SK-N-SH (cell line): Measurements from ENCODE around the gene CTBP2. TPM values are rescaled to one million over a fixed set of nuclear protein-coding genes. Genes with fewer than 3 reads are reported as not detected.

ENCODE experiments used
- CTCF ChIA-PET: fragments of 300-600, 350-600 bp; formaldehyde crosslinking; extraction: SDS; loops from one replicate; lab custom pipeline; 2021; lab: Yijun Ruan, JAX
- POLR2A ChIA-PET: fragments of 350-600 bp; sonication (Branson Sonifier 250); formaldehyde crosslinking; extraction: SDS; loops from one replicate; lab custom pipeline; 2020; ENCODE audit warnings: antibody characterized with exemption, inconsistent platforms; lab: Yijun Ruan, JAX
- DNase-seq: peaks from one replicate; pipeline ENCODE4 v3.0.0; 2012
- H2AFZ ChIP-seq: fragments of 200-600 bp; sonication (generic); 2 replicates; pipeline ENCODE4 v1.8.1; 2016; ENCODE audit warnings: antibody characterized with exemption, mild to moderate bottlenecking, low read depth
- H3F3A ChIP-seq: fragments of 200-600 bp; sonication (generic); replicated peaks from 2 replicates; pipeline ENCODE3; 2016; ENCODE audit warnings: antibody characterized with exemption, mild to moderate bottlenecking; ENCODE audit not compliant: insufficient read depth
- H3K27ac ChIP-seq, 2 experiments: fragments of 200-500 bp in 1 of 2; fragments of 200-600 bp in 1 of 2; sonication (Bioruptor generic) in 1 of 2; sonication (generic), shearing (Covaris generic) in 1 of 2; 2 replicates each; pipeline versions ENCODE4 v1.5.1 to v1.6.1; 2014 to 2016; ENCODE audit warnings: low read depth in 2 of 2, inconsistent platforms in 1 of 2, low read length in 1 of 2, mild to moderate bottlenecking in 1 of 2, mixed read lengths in 1 of 2
- H3K27me3 ChIP-seq: fragments of 200-600 bp; sonication (generic), shearing (Covaris generic); 2 replicates; pipeline ENCODE4 v1.6.1; 2016; ENCODE audit warnings: mixed run types; ENCODE audit not compliant: insufficient read depth
- H3K36me3 ChIP-seq, 2 experiments: fragments of 200-500 bp in 1 of 2; fragments of 200-600 bp in 1 of 2; sonication (Bioruptor generic) in 1 of 2; sonication (generic) in 1 of 2; replicated peaks in 1 of 2; 2 replicates each; pipeline versions ENCODE3 to v1.5.1; 2014 to 2016; ENCODE audit warnings: low read length in 1 of 2, mild to moderate bottlenecking in 1 of 2; ENCODE audit not compliant: insufficient read depth in 2 of 2, control insufficient read depth in 1 of 2
- H3K4me1 ChIP-seq, 2 experiments: fragments of 200-500 bp in 1 of 2; fragments of 200-600 bp in 1 of 2; sonication (Bioruptor generic) in 1 of 2; sonication (generic), shearing (Covaris generic) in 1 of 2; 2 replicates each; pipeline versions ENCODE4 v1.5.1 to v1.6.1; 2014 to 2016; ENCODE audit warnings: low read depth in 1 of 2, low read length in 1 of 2, mixed run types in 1 of 2; ENCODE audit not compliant: insufficient read depth in 2 of 2, control insufficient read depth in 1 of 2
- H3K4me2 ChIP-seq: fragments of 200-600 bp; sonication (generic), shearing (Covaris generic); 2 replicates; pipeline ENCODE4 v1.6.1; 2017; ENCODE audit warnings: mixed run types
- H3K4me3 ChIP-seq, 2 experiments: fragments of 200-500 bp in 1 of 2; fragments of 200-600 bp in 1 of 2; sonication (Bioruptor generic) in 1 of 2; sonication (generic), shearing (Covaris generic) in 1 of 2; 2 replicates each; pipeline versions ENCODE4 v1.5.1 to v1.8.1; 2014 to 2016; ENCODE audit warnings: low read depth in 2 of 2, inconsistent platforms in 1 of 2, low read length in 1 of 2, mild to moderate bottlenecking in 1 of 2, mixed read lengths in 1 of 2, moderate library complexity in 1 of 2
- H3K79me2 ChIP-seq: fragments of 200-600 bp; sonication (generic); 2 replicates; pipeline ENCODE4 v1.8.1; 2017; ENCODE audit warnings: mild to moderate bottlenecking; ENCODE audit not compliant: insufficient read depth
- H3K9ac ChIP-seq: fragments of 200-600 bp; sonication (generic); 2 replicates; pipeline ENCODE4 v1.6.1; 2017; ENCODE audit warnings: mixed run types
- H3K9me2 ChIP-seq: fragments of 200-600 bp; sonication (generic); 2 replicates; pipeline ENCODE4 v1.6.1; 2017; ENCODE audit warnings: mixed run types
- H3K9me3 ChIP-seq: fragments of 200-600 bp; sonication (generic); 2 replicates; pipeline ENCODE4 v1.6.1; 2017; ENCODE audit warnings: mixed run types, mild to moderate bottlenecking, moderate library complexity
- H4K20me1 ChIP-seq: fragments of 200-600 bp; sonication (generic); 2 replicates; pipeline ENCODE4 v1.6.1; 2017; ENCODE audit warnings: mild to moderate bottlenecking, mixed run types; ENCODE audit not compliant: insufficient read depth
- ELF1 ChIP-seq: IDR thresholded peaks from 2 replicates; pipeline ENCODE4 v1.4.0; 2012
- EZH2phosphoT487 ChIP-seq: fragments of 200-600 bp; sonication (generic); IDR thresholded peaks from 2 replicates; pipeline ENCODE4 v1.6.1; 2017; ENCODE audit warnings: low read depth, mixed run types, mild to moderate bottlenecking, antibody characterized with exemption, moderate library complexity, borderline replicate concordance
- FOSL2 ChIP-seq: IDR thresholded peaks from 2 replicates; pipeline ENCODE4 v1.4.0; 2012; ENCODE audit warnings: low read depth, mild to moderate bottlenecking, moderate library complexity, borderline replicate concordance
- FOXJ3 ChIP-seq: sonication (generic); formaldehyde crosslinking; IDR thresholded peaks from 2 replicates; pipeline ENCODE4 v1.5.1; 2020; ENCODE audit warnings: mild to moderate bottlenecking, missing genetic modification reagents
- GABPA ChIP-seq: IDR thresholded peaks from 2 replicates; pipeline ENCODE4 v1.4.0; 2012; ENCODE audit warnings: low read depth, mild to moderate bottlenecking
- MAX ChIP-seq: IDR thresholded peaks from 2 replicates; pipeline ENCODE4 v1.4.0; 2012; ENCODE audit warnings: low read depth
- MEF2A ChIP-seq: IDR thresholded peaks from 2 replicates; pipeline ENCODE4 v1.4.0; 2012; ENCODE audit warnings: low read depth, borderline replicate concordance
- REST ChIP-seq: IDR thresholded peaks from 2 replicates; pipeline ENCODE4 v1.6.1; 2012; ENCODE audit warnings: mild to moderate bottlenecking, low read depth, low read length, moderate library complexity
- RXRA ChIP-seq: IDR thresholded peaks from 2 replicates; pipeline ENCODE4 v1.4.0; 2012; ENCODE audit warnings: low read depth, mild to moderate bottlenecking, borderline replicate concordance
- TAF1 ChIP-seq: IDR thresholded peaks from 2 replicates; pipeline ENCODE4 v1.6.1; 2012; ENCODE audit warnings: low read depth, mild to moderate bottlenecking, low read length, moderate library complexity, borderline replicate concordance
- USF1 ChIP-seq: IDR thresholded peaks from 2 replicates; pipeline ENCODE4 v1.4.0; 2012; ENCODE audit warnings: low read depth, borderline replicate concordance
- YY1 ChIP-seq: IDR thresholded peaks from 2 replicates; pipeline ENCODE4 v1.4.0; 2012; ENCODE audit warnings: low read depth, mild to moderate bottlenecking
- WGBS: methylation state at CpG from one replicate; pipeline ENCODE4 v1.1.6; 2017; ENCODE audit warnings: low lambda C conversion rate; 5-methylcytosine and 5-hydroxymethylcytosine counted together
- polyA plus RNA-seq, 3 experiments: library from polyadenylated mRNA; depleted of rRNA; stranded (reverse); fragments of >200 nt; gene quantifications; 2 replicates each; pipeline ENCODE4 v1.2.3, GENCODE V29; 2012
- TF ChIP-seq, protein P1 (sequence below): fragments of 150-350 bp; IDR thresholded peaks from 2 replicates; pipeline ENCODE4 v1.6.1; 2017; ENCODE audit warnings: antibody characterized with exemption, low read length, low read depth, borderline replicate concordance
- TF ChIP-seq, protein P2 (sequence below): IDR thresholded peaks from 2 replicates; pipeline ENCODE4 v1.4.0; 2012; ENCODE audit warnings: low read depth, borderline replicate concordance
- TF ChIP-seq, protein P3 (sequence below): IDR thresholded peaks from 2 replicates; pipeline ENCODE4; 2012
- TF ChIP-seq, protein P4 (sequence below): fragments of 150-350 bp; IDR thresholded peaks from 2 replicates; pipeline ENCODE4 v1.6.1; 2016; ENCODE audit warnings: mild to moderate bottlenecking, low read depth, low read length

Gene CTBP2
- polyA plus RNA-seq, 1 of the 3 experiments (the other 2 are of a cell fraction): 69.7 TPM

- TF ChIP-seq EZH2phosphoT487: no peak
These were observed 72.5 kb downstream of the CTBP2 start (continued) for GRCh38 chr10:125087897-125088215.

- WGBS: 95% methylated on average over 12 of the region's 14 CpGs
- CTCF ChIA-PET: interaction anchor here (1.0 kb wide), 1 partner anchor 26 kb away, joined by 4 read pairs; no protein-coding TSS in a partner anchor
- Histone ChIP-seq H3K4me2 (no peak overlapping the region), H3K27me3 (no peaks in the 10 kb centered on the region), H3K9me2 (no peaks in the 10 kb centered on the region), H3K4me1 (peaks cover 12 to 33% of the 10 kb centered on the region in 2 experiments; a peak in 3 of 4 replicates), H4K20me1 (peaks cover 39% of the 10 kb centered on the region), H3K9me3 (no peaks in the 10 kb centered on the region), H3K4me3 (no peak overlapping the region), H2AFZ (no peak overlapping the region)
- POLR2A ChIA-PET: no interaction called here
- TF ChIP-seq TAF1: no peak
- TF ChIP-seq GABPA: no peak
- TF ChIP-seq, protein P1, sequence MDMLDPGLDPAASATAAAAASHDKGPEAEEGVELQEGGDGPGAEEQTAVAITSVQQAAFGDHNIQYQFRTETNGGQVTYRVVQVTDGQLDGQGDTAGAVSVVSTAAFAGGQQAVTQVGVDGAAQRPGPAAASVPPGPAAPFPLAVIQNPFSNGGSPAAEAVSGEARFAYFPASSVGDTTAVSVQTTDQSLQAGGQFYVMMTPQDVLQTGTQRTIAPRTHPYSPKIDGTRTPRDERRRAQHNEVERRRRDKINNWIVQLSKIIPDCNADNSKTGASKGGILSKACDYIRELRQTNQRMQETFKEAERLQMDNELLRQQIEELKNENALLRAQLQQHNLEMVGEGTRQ: no peak
- TF ChIP-seq, protein P2, sequence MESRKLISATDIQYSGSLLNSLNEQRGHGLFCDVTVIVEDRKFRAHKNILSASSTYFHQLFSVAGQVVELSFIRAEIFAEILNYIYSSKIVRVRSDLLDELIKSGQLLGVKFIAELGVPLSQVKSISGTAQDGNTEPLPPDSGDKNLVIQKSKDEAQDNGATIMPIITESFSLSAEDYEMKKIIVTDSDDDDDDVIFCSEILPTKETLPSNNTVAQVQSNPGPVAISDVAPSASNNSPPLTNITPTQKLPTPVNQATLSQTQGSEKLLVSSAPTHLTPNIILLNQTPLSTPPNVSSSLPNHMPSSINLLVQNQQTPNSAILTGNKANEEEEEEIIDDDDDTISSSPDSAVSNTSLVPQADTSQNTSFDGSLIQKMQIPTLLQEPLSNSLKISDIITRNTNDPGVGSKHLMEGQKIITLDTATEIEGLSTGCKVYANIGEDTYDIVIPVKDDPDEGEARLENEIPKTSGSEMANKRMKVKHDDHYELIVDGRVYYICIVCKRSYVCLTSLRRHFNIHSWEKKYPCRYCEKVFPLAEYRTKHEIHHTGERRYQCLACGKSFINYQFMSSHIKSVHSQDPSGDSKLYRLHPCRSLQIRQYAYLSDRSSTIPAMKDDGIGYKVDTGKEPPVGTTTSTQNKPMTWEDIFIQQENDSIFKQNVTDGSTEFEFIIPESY: no peak
- no peak for TF ChIP-seq YY1
- TF ChIP-seq REST: no peak
- TF ChIP-seq, protein P3, sequence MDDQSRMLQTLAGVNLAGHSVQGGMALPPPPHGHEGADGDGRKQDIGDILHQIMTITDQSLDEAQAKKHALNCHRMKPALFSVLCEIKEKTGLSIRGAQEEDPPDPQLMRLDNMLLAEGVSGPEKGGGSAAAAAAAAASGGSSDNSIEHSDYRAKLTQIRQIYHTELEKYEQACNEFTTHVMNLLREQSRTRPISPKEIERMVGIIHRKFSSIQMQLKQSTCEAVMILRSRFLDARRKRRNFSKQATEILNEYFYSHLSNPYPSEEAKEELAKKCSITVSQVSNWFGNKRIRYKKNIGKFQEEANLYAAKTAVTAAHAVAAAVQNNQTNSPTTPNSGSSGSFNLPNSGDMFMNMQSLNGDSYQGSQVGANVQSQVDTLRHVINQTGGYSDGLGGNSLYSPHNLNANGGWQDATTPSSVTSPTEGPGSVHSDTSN: no peak
- no peak for TF ChIP-seq MAX
- TF ChIP-seq RXRA: no peak
- TF ChIP-seq FOSL2: no peak
- TF ChIP-seq, protein P4, sequence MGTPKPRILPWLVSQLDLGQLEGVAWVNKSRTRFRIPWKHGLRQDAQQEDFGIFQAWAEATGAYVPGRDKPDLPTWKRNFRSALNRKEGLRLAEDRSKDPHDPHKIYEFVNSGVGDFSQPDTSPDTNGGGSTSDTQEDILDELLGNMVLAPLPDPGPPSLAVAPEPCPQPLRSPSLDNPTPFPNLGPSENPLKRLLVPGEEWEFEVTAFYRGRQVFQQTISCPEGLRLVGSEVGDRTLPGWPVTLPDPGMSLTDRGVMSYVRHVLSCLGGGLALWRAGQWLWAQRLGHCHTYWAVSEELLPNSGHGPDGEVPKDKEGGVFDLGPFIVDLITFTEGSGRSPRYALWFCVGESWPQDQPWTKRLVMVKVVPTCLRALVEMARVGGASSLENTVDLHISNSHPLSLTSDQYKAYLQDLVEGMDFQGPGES: no peak
- TF ChIP-seq ELF1: no peak
- no peak for TF ChIP-seq FOXJ3
- TF ChIP-seq USF1: no peak
- TF ChIP-seq MEF2A: no peak
- TF ChIP-seq, all 33 proteins: peak for 0
- Histone ChIP-seq H3K79me2 (peaks cover 62% of the 10 kb centered on the region), H3F3A (peaks cover 14% of the 10 kb centered on the region), H3K27ac (no peak overlapping the region; a peak in 1 of 4 replicates), H3K9ac (no peak overlapping the region), H3K36me3 (peaks cover 2 to 4% of the 10 kb centered on the region in 2 experiments)
- DNase-seq: no peak
These were observed 73.0 kb downstream of the CTBP2 start for GRCh38 chr10:125087191-125087896.
